ENCODE data around the gene RNU7-1.
"Not testable (repeated sequence)": the region's sequence is repeated elsewhere in the genome, so short reads cannot be mapped to it uniquely, and the experiment has no call there.

RNU7-1 gene

DNA sequence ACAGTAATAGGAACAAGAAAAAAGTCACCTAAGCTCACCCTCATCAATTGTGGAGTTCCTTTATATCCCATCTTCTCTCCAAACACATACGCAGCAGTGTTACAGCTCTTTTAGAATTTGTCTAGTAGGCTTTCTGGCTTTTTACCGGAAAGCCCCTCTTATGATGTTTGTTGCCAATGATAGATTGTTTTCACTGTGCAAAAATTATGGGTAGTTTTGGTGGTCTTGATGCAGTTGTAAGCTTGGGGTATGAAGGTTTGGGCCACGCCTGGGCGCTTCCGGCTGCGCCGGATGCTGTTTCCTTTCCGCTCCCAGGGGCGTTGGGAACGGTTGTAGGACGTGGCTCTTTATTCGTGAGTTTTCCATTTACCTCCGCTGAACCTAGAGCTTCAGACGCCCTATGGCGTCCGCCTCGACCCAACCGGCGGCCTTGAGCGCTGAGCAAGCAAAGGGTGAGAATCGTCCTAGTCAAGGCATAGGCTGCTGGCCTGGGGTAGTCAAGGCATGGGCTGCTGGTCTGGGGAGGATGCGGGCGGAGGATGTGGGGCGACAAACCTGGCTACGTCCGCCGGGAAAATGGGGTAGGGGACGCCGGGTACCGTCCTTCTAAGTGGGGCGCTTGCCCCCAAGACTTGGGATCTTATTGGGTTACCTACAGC is at the start of gene RNU7-1, which contains the start of gene C12orf57:
TSS of gene RNU7-1 (plus strand) at position 95 of the 659 bp plus-strand sequence.
TSS of gene C12orf57 (plus strand) at position 301 of the 659 bp plus-strand sequence. CDS start at position 401, 100 bp downstream.
- peak; percentile 73 to 81 (median 74) for DNase-seq (ENCODE audit: low read depth in 2 of 3, low spot score in 1 of 3)

DNA sequence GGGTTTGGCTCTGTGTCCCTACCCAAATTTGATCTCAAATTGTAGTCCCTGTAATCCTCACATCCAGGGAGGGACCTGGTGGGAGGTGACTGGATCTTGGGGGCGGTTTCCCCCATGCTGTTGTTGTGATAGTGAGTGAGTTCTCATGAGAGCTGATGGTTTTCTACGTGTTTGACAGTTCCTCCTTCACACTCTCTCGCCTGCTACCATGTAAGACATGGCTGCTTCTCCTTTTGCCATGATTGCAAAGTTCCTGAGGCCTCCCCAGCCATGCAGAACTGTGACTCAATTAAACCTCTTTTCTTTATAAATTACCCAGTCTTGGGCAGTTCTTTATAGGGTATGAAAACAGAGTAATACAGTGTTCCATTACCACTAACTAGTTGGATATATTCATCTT is 49.3 kb upstream of the RNU7-1 start:
- DNase-seq (ENCODE audit: low read depth in 2 of 3, low spot score in 1 of 3), result no peak

DNA sequence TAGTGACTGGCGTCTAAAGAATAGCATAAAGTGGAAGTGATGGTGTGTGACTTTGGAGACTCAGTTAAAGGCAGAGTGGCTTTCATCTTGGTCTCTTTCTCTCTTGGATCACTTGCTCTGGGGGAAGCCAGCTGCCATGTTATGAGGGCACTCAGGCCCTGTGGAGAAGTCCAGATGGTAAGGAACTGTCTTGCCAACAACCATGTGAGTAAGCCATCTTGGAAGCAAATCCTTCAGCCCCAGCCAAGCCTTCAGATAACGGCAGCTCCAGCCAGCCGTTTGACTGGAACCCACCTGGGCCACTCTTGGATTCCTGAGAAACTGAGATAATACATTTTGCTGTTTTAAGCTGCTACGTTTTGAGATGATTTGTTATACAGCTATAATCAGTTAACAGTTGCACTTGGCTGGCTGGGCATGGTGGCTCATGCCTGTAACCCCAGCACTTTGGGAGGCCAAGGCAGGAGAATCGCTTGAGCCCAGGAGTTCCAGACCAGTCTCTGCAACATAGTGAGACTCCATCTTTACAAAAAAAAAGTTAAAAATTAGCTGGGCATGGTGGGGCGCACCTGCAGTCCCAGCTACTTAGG is 46.7 kb upstream of the RNU7-1 start:
- no peak for DNase-seq (ENCODE audit: low read depth in 2 of 3, low spot score in 1 of 3)

DNA sequence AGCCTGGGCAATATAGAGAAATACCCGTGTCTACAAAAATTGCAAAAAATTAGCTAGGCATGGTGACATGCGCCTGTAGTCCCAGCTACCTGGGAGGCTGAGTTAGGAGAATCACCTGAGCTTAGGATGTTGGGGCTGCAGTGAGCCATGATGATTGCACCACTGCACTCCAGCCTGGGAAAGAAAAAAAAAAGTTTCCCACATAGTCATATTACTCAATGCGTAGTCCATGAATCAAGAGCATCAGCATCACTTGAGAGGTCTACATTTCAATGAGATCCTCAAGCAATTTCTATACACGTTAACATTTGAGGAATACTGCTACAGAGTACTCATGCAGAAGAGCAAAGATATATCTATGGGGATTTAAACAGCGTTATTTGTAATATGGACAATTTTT is 44.2 kb upstream of the RNU7-1 start:
- DNase-seq (ENCODE audit: low read depth in 2 of 3, low spot score in 1 of 3), result no peak

DNA sequence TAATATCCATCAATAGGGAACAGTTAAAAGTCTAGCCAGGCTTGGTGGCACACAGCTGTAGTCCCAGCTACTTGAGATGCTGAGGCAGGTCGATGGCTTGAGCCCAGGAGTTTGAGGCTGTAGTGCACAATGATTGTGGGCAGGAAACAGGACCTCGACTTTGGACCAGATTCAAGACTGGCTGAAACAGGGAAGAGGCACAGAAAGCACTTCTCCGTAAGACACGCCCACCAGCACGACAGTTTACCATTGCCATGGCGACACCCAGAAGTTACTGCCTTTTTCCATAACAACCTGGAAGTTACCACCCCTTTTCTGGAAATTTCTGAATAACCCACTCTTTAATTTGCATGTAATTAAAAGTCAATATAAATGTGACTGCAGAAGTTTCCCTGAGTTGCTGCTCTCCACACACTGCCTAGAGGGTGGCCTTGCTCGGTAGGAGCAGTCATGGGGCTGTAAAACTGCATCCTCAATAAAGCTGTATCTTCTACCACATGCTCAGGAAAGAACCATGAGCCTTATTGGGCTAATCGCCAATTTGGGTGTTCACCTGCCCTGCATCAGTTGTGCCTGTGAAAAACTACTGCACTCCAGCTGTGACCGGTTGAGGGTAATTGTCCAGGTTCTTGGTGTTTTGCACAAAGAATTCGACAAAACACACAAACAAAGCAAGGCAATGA is 43.6 kb upstream of the RNU7-1 start:
- DNase-seq (ENCODE audit: low read depth in 2 of 3, low spot score in 1 of 3), result no peak

DNA sequence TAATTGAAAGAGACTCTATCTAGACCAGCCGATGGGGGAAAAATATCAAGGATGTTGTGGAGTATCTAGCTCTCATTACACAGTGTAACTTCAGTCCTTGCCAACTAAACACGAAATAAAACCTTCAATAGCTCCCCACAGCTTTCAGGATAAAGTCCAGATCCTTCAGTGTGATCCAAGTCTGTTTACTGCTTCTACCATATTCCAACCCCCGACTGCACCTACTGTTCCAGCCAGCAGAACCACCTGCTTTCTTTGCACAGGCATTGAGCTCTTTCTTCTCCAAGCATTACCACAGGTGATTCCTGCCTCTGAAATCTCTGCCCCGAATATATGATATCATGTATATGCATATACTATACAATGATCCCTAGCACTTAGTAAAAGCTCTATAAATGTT is 41.2 kb upstream of the RNU7-1 start:
- no peak for DNase-seq (ENCODE audit: low read depth in 2 of 3, low spot score in 1 of 3)

DNA sequence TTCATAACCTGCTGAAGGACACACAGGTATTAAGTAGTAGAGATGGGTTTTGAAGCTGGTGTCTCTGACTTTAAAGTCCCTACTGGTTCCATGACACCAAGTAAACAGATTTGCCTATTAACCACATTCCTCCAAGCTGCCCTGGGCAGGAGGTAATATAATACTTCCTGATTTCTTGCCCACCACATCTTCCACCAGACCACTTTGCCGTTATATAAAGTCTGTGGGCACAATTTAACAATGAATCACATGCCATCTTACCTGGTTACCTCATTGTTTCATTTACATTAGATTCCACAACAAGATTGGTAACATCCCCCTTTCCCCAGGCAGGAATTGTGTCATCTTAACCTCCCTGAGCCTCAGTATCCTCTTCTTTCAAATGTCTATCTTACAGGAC is 39.9 kb upstream of the RNU7-1 start:
- DNase-seq (ENCODE audit: low read depth in 2 of 3, low spot score in 1 of 3), result no peak

DNA sequence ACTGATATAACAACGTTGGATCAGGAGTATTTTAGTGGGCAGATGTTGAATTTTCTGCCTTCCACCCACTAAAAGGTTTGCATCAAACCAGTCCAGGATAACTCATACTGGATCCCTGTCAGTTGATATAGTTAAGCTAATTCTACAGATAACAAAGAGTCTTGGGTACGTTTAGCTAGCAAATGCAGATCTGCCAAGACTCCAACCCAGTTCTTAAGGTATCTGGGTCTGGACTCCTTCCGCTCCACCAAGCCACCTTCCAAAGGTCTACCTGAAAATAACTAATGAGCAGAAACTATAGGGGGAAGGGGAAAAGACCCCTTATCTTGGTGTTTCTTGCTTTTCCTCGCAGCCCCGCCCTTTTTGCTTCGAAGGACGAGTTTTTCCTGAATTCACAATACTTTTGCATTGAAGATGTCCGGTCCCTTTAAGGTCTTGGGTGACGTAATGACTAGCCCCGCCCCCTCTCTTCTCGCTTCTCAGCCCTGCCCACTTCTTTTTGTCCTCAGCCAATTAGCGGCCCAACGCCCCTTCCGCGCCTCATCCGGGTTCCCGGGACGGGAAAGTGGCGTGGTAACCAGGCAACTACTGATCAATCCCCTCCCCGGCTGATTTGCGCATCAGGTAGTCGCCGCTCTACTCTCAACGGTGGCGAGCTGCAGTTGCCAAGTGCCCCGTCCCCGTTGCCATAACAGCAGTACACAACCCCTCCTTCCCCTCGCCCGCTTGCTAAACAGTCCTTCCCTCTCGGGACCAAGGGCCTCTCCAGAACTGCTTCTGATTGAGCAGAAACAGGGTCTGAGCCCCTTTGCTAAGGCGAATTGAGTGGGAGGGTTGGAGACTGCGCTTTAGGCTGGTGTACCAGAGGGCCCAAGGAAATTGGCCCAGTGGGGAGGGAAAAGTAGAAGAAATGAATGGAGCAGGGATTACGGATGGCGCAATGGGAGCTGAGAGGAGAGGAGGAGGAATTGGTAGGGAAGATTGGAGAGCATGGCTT is 39.0 kb upstream of the RNU7-1 start, which contains the start of gene LRRC23:
TSS of gene LRRC23 (plus strand) at position 543 of the 997 bp plus-strand sequence. CDS start 812 bp downstream, outside the sequence.
- DNase-seq (ENCODE audit: low read depth in 2 of 3, low spot score in 1 of 3), result peak; percentile 96 to 98 (median 98)

DNA sequence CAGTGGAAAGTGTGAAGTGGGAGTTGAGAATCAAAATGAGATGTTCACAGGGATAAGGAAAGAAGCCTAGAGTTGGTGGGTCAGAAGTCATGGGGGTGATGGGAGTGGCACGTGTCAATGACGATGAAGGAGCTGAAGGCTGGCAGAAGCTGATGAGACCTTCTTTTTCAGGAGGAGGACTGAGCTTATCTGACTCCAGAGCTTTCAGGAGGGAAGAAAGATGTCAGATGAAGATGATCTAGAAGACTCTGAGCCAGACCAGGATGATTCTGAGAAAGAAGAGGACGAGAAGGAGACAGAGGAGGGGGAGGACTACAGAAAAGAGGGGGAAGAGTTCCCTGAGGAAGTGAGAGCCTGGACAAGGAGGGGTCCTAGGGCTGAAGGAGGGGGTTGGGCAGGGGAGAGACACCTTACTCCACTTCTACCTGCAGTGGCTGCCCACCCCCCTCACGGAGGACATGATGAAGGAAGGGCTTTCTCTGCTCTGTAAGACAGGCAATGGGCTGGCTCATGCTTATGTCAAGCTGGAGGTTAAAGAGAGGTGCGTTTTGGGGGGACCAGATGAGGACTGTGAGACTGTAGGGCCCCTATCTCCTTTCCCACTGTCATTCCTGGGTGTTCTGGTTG is 38.1 kb upstream of the RNU7-1 start:
- no peak for DNase-seq (ENCODE audit: low read depth in 2 of 3, low spot score in 1 of 3)

DNA sequence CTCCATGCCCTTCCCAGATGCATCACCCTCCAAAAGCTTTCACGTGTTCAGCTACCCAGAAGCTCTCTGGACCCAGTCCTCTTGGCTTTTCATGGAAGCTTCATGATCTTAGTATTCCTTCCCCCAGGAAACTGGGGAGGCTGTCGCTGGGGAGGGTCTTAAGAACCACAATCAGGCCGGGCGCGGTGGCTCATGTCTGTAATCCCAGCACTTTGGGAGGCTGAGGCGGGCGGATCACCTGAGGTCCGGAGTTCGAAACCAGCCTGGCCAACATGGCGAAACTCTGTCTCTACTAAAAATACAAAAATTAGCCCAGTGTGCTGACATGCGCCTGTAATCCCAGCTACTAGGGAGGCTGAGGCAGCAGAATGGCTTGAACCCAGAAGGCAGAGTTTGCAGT is 35.5 kb upstream of the RNU7-1 start:
- DNase-seq (ENCODE audit: low read depth in 2 of 3, low spot score in 1 of 3), result not testable (repeated sequence)

DNA sequence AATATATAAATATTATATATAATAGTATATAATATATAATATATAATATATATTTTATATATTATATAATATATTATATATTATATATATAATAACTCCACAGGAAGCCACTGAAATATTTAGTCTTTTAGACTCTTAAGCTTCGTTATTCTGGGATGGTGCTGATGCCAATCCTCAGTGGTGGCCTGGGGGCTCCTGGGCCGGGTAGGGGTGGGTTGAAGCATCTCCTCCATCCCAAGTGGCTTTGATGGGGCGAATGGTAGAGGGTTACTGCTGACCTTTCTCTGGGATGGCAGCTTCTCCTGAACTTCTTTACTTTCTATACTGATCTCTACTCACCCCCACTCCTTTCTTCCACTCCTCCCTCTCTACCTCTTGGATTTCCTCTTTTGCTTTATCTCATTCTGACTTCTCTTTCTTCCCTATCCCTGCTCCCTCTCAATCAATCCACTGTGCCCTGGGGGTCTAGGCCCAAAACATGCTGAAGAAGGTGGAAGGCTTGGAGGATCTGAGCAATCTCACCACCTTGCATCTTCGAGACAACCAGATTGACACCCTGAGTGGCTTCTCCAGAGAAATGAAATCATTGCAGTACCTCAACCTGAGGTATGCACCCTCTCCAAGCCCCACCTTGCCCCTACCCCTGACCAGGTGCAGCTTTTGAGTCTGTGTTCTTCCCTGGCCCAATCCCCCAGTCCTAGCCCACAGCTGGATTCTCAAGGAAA is 34.0 kb upstream of the RNU7-1 start:
- DNase-seq (ENCODE audit: low read depth in 2 of 3, low spot score in 1 of 3), result no peak

DNA sequence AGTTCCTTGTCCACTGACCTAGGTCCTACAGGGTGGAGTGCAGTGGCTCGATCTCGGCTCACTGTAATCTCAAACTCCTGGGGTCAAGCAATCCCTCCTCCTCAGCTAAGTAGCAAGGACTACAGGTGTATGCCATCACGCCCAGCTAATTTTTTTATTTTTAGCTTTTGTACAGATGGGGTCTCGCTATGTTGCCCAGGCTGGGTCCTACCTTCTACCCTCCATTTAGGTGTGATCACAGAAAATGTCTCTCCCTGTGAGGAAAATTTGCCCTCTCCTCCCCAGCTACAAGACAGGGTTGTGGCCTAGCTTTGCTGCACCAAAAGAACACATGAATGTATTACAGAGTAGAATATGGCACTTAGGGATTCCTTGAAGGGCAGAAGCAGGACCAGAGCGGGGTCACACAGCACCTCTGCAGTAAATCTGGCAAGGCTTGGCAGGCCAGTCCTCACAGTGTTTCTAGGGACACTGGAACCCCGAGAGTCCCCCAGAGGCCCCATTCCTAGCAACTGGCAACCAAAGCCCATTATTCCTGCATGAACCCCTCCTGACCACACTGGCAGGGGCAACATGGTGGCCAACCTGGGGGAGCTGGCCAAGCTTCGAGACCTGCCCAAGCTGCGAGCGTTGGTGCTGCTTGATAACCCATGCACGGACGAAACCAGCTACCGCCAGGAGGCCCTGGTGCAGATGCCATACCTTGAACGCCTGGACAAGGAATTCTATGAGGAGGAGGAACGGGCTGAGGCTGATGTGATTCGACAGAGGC is 31.3 kb upstream of the RNU7-1 start:
- no peak for DNase-seq (ENCODE audit: low read depth in 2 of 3, low spot score in 1 of 3)

DNA sequence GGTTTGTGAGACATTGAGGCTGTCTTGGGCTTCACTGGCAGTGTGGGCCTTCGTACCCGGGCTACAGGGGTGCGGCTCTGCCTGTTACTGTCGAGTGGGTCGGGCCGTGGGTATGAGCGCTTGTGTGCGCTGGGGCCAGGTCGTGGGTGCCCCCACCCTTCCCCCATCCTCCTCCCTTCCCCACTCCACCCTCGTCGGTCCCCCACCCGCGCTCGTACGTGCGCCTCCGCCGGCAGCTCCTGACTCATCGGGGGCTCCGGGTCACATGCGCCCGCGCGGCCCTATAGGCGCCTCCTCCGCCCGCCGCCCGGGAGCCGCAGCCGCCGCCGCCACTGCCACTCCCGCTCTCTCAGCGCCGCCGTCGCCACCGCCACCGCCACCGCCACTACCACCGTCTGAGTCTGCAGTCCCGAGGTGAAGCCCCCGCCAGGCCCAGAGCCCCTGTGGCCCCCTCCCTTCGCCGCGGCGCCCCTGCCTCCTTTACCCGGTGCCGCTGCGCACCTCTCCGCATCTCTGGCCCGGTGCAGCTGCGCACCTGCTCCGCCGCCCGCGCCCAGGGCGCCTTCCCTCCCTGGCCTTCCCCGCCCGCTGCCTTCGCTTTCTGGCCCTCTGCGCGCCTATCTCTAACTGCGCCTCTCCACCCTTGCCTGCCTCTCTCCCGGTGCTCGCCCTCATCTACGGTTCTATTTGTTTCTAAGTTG is 29.2 kb upstream of the RNU7-1 start, which contains the start of gene ENO2:
TSS of gene ENO2 (plus strand) at position 335 of the 701 bp plus-strand sequence. CDS start 1,253 bp downstream, outside the sequence.
- peak; percentile 63 to 76 (median 70) for DNase-seq (ENCODE audit: low read depth in 2 of 3, low spot score in 1 of 3)

DNA sequence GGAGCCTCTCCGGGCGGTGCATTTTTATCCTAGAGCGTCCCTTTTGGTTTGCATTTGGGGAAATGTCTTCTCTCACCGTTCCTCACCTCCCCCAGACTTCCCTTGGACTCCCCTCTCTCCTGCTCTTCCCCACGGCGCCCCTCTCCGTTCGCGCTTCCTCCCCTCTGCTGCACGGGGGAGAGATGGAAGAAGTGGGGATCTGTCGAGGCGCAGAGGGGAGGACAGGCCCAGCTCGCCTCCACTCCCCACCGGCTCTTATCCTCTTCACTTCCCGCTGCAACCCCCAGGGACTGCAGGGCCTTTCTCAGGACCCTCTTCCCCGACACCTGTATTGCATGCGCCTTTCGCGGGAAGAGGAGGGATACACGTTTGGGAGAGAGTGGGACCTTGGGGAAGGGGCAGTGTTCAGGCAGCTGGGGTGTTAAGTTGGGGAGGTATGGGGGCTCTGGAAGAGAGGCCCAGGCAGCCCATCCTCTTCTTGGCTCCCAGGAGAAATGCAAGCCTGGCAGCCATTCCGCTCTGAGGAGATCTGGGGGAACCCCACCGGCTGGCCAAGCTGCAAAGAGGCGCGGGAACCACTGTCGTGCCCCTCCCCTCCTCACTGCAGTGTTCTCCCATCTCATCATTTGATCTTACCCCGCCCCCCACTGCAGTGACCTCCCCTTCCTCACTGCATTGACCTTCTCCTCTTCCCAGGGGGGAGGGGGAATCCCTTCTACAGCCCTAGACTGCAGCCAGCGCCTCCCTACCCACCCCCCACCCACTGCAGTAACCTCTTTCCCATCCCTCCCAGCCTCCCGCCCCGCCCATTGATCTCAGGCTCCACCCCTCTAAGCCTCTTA is 28.4 kb upstream of the RNU7-1 start:
- DNase-seq (ENCODE audit: low read depth in 2 of 3, low spot score in 1 of 3), result no peak

DNA sequence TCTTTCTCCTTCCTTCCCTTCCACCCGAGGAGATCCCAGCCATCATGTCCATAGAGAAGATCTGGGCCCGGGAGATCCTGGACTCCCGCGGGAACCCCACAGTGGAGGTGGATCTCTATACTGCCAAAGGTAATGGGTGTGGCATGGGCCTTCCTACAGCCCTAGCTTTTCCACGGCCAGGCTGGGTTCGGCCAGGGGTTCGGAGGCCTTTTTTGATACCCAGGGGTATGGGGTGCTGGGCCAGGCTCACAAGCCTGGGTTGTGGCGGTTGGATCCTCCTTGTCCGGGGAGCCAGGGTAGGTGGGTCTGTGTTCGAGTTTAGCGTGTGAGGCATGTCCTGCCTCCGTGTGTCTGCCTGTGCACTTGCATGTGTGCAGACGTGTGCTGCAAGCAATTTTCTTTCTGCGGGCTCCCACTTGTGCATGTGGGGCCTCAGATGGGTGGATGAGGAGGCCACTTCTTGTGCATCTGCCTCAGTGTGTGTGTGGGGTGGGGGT is 27.8 kb upstream of the RNU7-1 start:
- no peak for DNase-seq (ENCODE audit: low read depth in 2 of 3, low spot score in 1 of 3)

DNA sequence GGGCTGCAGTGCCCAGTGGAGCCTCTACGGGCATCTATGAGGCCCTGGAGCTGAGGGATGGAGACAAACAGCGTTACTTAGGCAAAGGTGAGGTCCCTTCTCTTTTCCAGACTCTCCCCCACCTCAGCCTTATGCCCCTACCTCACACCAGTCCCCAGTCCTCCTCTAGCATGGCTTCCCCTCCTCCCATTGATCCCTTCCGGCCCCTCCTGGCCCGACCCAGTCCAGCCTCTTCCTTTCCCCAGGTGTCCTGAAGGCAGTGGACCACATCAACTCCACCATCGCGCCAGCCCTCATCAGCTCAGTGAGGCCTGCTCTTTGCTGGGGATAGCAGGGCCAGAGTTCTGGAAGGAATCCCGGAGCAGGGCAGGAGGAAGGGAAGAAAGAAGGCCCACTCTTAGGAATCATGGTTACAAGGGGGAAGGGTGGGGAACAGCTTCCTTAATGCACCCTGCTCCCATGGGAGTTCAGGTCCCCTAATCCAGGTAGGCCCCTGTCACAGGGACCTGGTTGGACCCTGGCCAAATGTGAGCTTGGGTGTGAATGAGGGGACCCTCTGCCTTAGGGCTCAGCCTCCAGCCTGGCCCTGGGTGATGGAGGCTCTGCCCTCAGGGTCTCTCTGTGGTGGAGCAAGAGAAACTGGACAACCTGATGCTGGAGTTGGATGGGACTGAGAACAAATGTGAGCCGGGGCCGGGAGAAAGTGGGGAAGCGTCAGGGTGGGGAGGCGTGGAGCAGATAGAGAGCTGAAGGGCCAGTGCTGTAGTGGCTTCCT is 27.0 kb upstream of the RNU7-1 start:
- DNase-seq (ENCODE audit: low read depth in 2 of 3, low spot score in 1 of 3), result no peak

All from stimulated activated CD4-positive, alpha-beta T cell treated with anti-CD3 and anti-CD28 coated beads, Interleukin-12 subunit alpha, Interleukin-12 subunit beta, amount 100 ng/mL, for 48 hours (primary cell).